ENCODE data around the gene EVX1.

The EVX1 gene

GRCh38 chr7:27248911-27249723 is 6.5 kb downstream of the EVX1 start:
- H3K4me1 ChIP-seq (ENCODE audit: control insufficient read depth, insufficient read depth, low read length) = peaks cover 3% of the 10 kb centered on the region
- no peak overlapping the region for H3K9ac ChIP-seq (ENCODE audit: low read depth, low read length)
- H3K27me3 ChIP-seq (ENCODE audit: control insufficient read depth, insufficient read depth, low read length) = peaks cover 100% of the 10 kb centered on the region
- H3K4me3 ChIP-seq (ENCODE audit: low read depth, low read length) = peak overlapping the region; percentile 4
- H3K9me3 ChIP-seq (ENCODE audit: control insufficient read depth, insufficient read depth, low read length) = no peaks in the 10 kb centered on the region
- no peaks in the 10 kb centered on the region for H3K36me3 ChIP-seq (ENCODE audit: control insufficient read depth, insufficient read depth, low read length)

- Histone ChIP-seq H3K4me1 (ENCODE audit: control insufficient read depth, insufficient read depth, low read length) (peaks cover 3% of the 10 kb centered on the region), H3K36me3 (ENCODE audit: control insufficient read depth, insufficient read depth, low read length) (no peaks in the 10 kb centered on the region), H3K27me3 (ENCODE audit: control insufficient read depth, insufficient read depth, low read length) (peaks cover 100% of the 10 kb centered on the region), H3K9ac (ENCODE audit: low read depth, low read length) (no peak overlapping the region), H3K9me3 (ENCODE audit: control insufficient read depth, insufficient read depth, low read length) (no peaks in the 10 kb centered on the region), H3K4me3 (ENCODE audit: low read depth, low read length) (peak overlapping the region; percentile 4)
Observed at GRCh38 chr7:27249724-27250556, 7.3 kb downstream of the EVX1 start.

GRCh38 chr7:27250557-27251070 is 8.0 kb downstream of the EVX1 start:
- H3K27me3 ChIP-seq (ENCODE audit: control insufficient read depth, insufficient read depth, low read length) = peaks cover 98% of the 10 kb centered on the region
- no peaks in the 10 kb centered on the region for H3K9me3 ChIP-seq (ENCODE audit: control insufficient read depth, insufficient read depth, low read length)
- peak overlapping the region; percentile 4 for H3K4me3 ChIP-seq (ENCODE audit: low read depth, low read length)
- no peaks in the 10 kb centered on the region for H3K36me3 ChIP-seq (ENCODE audit: control insufficient read depth, insufficient read depth, low read length)
- H3K9ac ChIP-seq (ENCODE audit: low read depth, low read length) = no peak overlapping the region
- peaks cover 3% of the 10 kb centered on the region for H3K4me1 ChIP-seq (ENCODE audit: control insufficient read depth, insufficient read depth, low read length)

- no peaks in the 10 kb centered on the region for H3K9me3 ChIP-seq (ENCODE audit: control insufficient read depth, insufficient read depth, low read length)
- peaks cover 93% of the 10 kb centered on the region for H3K27me3 ChIP-seq (ENCODE audit: control insufficient read depth, insufficient read depth, low read length)
- H3K4me3 ChIP-seq (ENCODE audit: low read depth, low read length) = peak overlapping the region; percentile 32
- H3K4me1 ChIP-seq (ENCODE audit: control insufficient read depth, insufficient read depth, low read length) = peaks cover 3% of the 10 kb centered on the region
- H3K36me3 ChIP-seq (ENCODE audit: control insufficient read depth, insufficient read depth, low read length) = no peaks in the 10 kb centered on the region
- no peak overlapping the region for H3K9ac ChIP-seq (ENCODE audit: low read depth, low read length)
Observed at GRCh38 chr7:27251136-27251651, 8.6 kb downstream of the EVX1 start.

- Histone ChIP-seq H3K4me3 (ENCODE audit: low read depth, low read length) (peak overlapping the region; percentile 32), H3K4me1 (ENCODE audit: control insufficient read depth, insufficient read depth, low read length) (peaks cover 3% of the 10 kb centered on the region), H3K27me3 (ENCODE audit: control insufficient read depth, insufficient read depth, low read length) (peaks cover 92% of the 10 kb centered on the region), H3K9ac (ENCODE audit: low read depth, low read length) (no peak overlapping the region), H3K9me3 (ENCODE audit: control insufficient read depth, insufficient read depth, low read length) (no peaks in the 10 kb centered on the region), H3K36me3 (ENCODE audit: control insufficient read depth, insufficient read depth, low read length) (no peaks in the 10 kb centered on the region)
Observed at GRCh38 chr7:27251652-27252590, 9.3 kb downstream of the EVX1 start.

- Histone ChIP-seq H3K9ac (ENCODE audit: low read depth, low read length) (no peak overlapping the region), H3K36me3 (ENCODE audit: control insufficient read depth, insufficient read depth, low read length) (no peaks in the 10 kb centered on the region), H3K27me3 (ENCODE audit: control insufficient read depth, insufficient read depth, low read length) (peaks cover 74% of the 10 kb centered on the region), H3K4me3 (ENCODE audit: low read depth, low read length) (no peak overlapping the region), H3K9me3 (ENCODE audit: control insufficient read depth, insufficient read depth, low read length) (no peaks in the 10 kb centered on the region), H3K4me1 (ENCODE audit: control insufficient read depth, insufficient read depth, low read length) (peaks cover 3% of the 10 kb centered on the region)
Observed at GRCh38 chr7:27254625-27255024, 12.0 kb downstream of the EVX1 start.

GRCh38 chr7:27260211-27260610 is 17.6 kb downstream of the EVX1 start:
- no peaks in the 10 kb centered on the region for H3K9me3 ChIP-seq (ENCODE audit: control insufficient read depth, insufficient read depth, low read length)
- no peak overlapping the region for H3K9ac ChIP-seq (ENCODE audit: low read depth, low read length)
- peaks cover 18% of the 10 kb centered on the region for H3K27me3 ChIP-seq (ENCODE audit: control insufficient read depth, insufficient read depth, low read length)
- H3K36me3 ChIP-seq (ENCODE audit: control insufficient read depth, insufficient read depth, low read length) = no peaks in the 10 kb centered on the region
- H3K4me3 ChIP-seq (ENCODE audit: low read depth, low read length) = no peak overlapping the region
- no peaks in the 10 kb centered on the region for H3K4me1 ChIP-seq (ENCODE audit: control insufficient read depth, insufficient read depth, low read length)

GRCh38 chr7:27262121-27262520 is 19.5 kb downstream of the EVX1 start:
- Histone ChIP-seq H3K9ac (ENCODE audit: low read depth, low read length) (no peak overlapping the region), H3K4me1 (ENCODE audit: control insufficient read depth, insufficient read depth, low read length) (no peaks in the 10 kb centered on the region), H3K27me3 (ENCODE audit: control insufficient read depth, insufficient read depth, low read length) (peaks cover 6% of the 10 kb centered on the region), H3K9me3 (ENCODE audit: control insufficient read depth, insufficient read depth, low read length) (no peaks in the 10 kb centered on the region), H3K4me3 (ENCODE audit: low read depth, low read length) (no peak overlapping the region), H3K36me3 (ENCODE audit: control insufficient read depth, insufficient read depth, low read length) (no peaks in the 10 kb centered on the region)

GRCh38 chr7:27263781-27264180 is 21.2 kb downstream of the EVX1 start:
- H3K27me3 ChIP-seq (ENCODE audit: control insufficient read depth, insufficient read depth, low read length) = no peaks in the 10 kb centered on the region
- H3K9me3 ChIP-seq (ENCODE audit: control insufficient read depth, insufficient read depth, low read length) = no peaks in the 10 kb centered on the region
- no peaks in the 10 kb centered on the region for H3K36me3 ChIP-seq (ENCODE audit: control insufficient read depth, insufficient read depth, low read length)
- H3K4me3 ChIP-seq (ENCODE audit: low read depth, low read length) = no peak overlapping the region
- H3K9ac ChIP-seq (ENCODE audit: low read depth, low read length) = no peak overlapping the region
- H3K4me1 ChIP-seq (ENCODE audit: control insufficient read depth, insufficient read depth, low read length) = no peaks in the 10 kb centered on the region

GRCh38 chr7:27269455-27269854 is 26.9 kb downstream of the EVX1 start:
- H3K9me3 ChIP-seq (ENCODE audit: control insufficient read depth, insufficient read depth, low read length) = no peaks in the 10 kb centered on the region
- no peaks in the 10 kb centered on the region for H3K4me1 ChIP-seq (ENCODE audit: control insufficient read depth, insufficient read depth, low read length)
- H3K9ac ChIP-seq (ENCODE audit: low read depth, low read length) = no peak overlapping the region
- no peaks in the 10 kb centered on the region for H3K27me3 ChIP-seq (ENCODE audit: control insufficient read depth, insufficient read depth, low read length)
- H3K4me3 ChIP-seq (ENCODE audit: low read depth, low read length) = no peak overlapping the region
- H3K36me3 ChIP-seq (ENCODE audit: control insufficient read depth, insufficient read depth, low read length) = no peaks in the 10 kb centered on the region

- Histone ChIP-seq H3K9ac (ENCODE audit: low read depth, low read length) (no peak overlapping the region), H3K36me3 (ENCODE audit: control insufficient read depth, insufficient read depth, low read length) (no peaks in the 10 kb centered on the region), H3K4me1 (ENCODE audit: control insufficient read depth, insufficient read depth, low read length) (no peaks in the 10 kb centered on the region), H3K4me3 (ENCODE audit: low read depth, low read length) (no peak overlapping the region), H3K27me3 (ENCODE audit: control insufficient read depth, insufficient read depth, low read length) (no peaks in the 10 kb centered on the region), H3K9me3 (ENCODE audit: control insufficient read depth, insufficient read depth, low read length) (no peaks in the 10 kb centered on the region)
Observed at GRCh38 chr7:27271384-27271783, 28.8 kb downstream of the EVX1 start.
